ENCODE measurements around the gene FGD4.

- TF ChIP-seq CTCF (IDR thresholded peaks at IDR 0.05) (no peak), POLR2AphosphoS5 (IDR thresholded peaks at IDR 0.05) (no peak)
These were observed 45.5 kb downstream of the FGD4 start for GRCh38 chr12:32444895-32445294.
